MCF 10A (cell line): ENCODE data around the gene MAGEA9B. TPM values are rescaled to one million over a fixed set of nuclear protein-coding genes. Genes with fewer than 3 reads are reported as not detected.
"Not testable (repeated sequence)": the region's sequence is repeated elsewhere in the genome, so short reads cannot be mapped to it uniquely, and the experiment has no call there.

Source experiments
- BruUV-seq: library from RNA; stranded (reverse); fragments of 400-500 nt; replicated peaks from 2 replicates; lab custom pipeline; 2021; lab: Mats Ljungman, UMichigan
- CTCF ChIA-PET: fragments of 300-600 bp; sonication (Branson Sonifier 250); formaldehyde crosslinking; extraction: SDS; loops from one replicate; lab custom pipeline; 2021; ENCODE audit warnings: antibody characterized with exemption, inconsistent platforms; lab: Yijun Ruan, JAX
- POLR2A ChIA-PET: fragments of 300-600, 350-650 bp; sonication (Branson Sonifier 250); formaldehyde crosslinking; extraction: SDS; loops from one replicate; lab custom pipeline; 2020; ENCODE audit warnings: antibody characterized with exemption, inconsistent platforms; lab: Yijun Ruan, JAX
- DNase-seq: peaks from one replicate; pipeline ENCODE4 v3.0.0-alpha.2; 2018; ENCODE audit not compliant: unreplicated experiment
- H3K27ac Mint-ChIP-seq: one replicate; pipeline ENCODE4 v1.8.0; 2022; ENCODE audit warnings: mild to moderate bottlenecking, low read depth, mixed read lengths; ENCODE audit not compliant: unreplicated experiment
- H3K27me3 Mint-ChIP-seq: one replicate; pipeline ENCODE4 v1.8.0; 2022; ENCODE audit warnings: mixed read lengths; ENCODE audit not compliant: insufficient read depth, unreplicated experiment
- H3K36me3 Mint-ChIP-seq: one replicate; pipeline ENCODE4 v1.8.0; 2022; ENCODE audit warnings: mild to moderate bottlenecking, moderate library complexity, mixed read lengths; ENCODE audit not compliant: insufficient read depth, unreplicated experiment
- H3K4me1 Mint-ChIP-seq: one replicate; pipeline ENCODE4 v1.8.0; 2022; ENCODE audit warnings: mixed read lengths; ENCODE audit not compliant: insufficient read depth, unreplicated experiment
- H3K4me3 Mint-ChIP-seq: one replicate; pipeline ENCODE4 v1.8.0; 2022; ENCODE audit warnings: mild to moderate bottlenecking, moderate library complexity, mixed read lengths; ENCODE audit not compliant: unreplicated experiment
- H3K9me3 Mint-ChIP-seq: one replicate; pipeline ENCODE4 v1.8.0; 2022; ENCODE audit warnings: mixed read lengths; ENCODE audit not compliant: unreplicated experiment
- intact Hi-C: fragments of 100-400 bp; cut with micrococcal nuclease; formaldehyde crosslinking; loops from 2 replicates; pipeline ENCODE4 v1.14.1; 2022
- total RNA-seq: library from RNA; stranded (reverse); gene quantifications from 2 replicates; pipeline ENCODE4 v1.2.3, GENCODE V29; 2022
- TF ChIP-seq, protein P1 (sequence below): fragments of 200-600 bp; IDR thresholded peaks from one replicate; pipeline ENCODE4 v1.8.0; 2022; ENCODE audit warnings: antibody characterized with exemption, mild to moderate bottlenecking; ENCODE audit not compliant: unreplicated experiment

The MAGEA9B gene
- total RNA-seq, 1 experiment from 2014 or later = not detected

DNA sequence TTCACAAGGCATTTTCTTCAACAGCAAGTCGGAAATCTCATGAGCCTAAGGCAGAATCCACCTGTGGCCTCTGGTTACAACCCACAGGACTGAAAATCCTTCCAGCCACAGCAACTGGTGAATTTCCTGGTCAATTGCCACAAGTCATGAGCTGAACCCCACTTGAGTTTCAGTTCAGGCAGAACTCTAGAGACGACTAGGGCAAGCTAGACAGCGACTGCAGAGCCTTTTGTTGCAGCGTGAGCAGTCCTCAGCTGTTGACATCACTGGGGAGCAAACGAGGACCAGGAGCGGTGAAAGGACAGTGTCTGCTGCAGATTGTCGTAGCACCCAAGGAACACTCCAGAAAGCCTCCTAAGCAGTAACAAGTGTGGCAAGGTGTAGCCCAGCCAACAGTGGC is 8.7 kb upstream of the MAGEA9B start:
- BruUV-seq, POLR2A ChIA-PET, H3K4me1 Mint-ChIP-seq, H3K27ac Mint-ChIP-seq, H3K9me3 Mint-ChIP-seq, DNase-seq, CTCF ChIA-PET, intact Hi-C loops, H3K36me3 Mint-ChIP-seq, H3K4me3 Mint-ChIP-seq, H3K27me3 Mint-ChIP-seq: not testable (repeated sequence)

DNA sequence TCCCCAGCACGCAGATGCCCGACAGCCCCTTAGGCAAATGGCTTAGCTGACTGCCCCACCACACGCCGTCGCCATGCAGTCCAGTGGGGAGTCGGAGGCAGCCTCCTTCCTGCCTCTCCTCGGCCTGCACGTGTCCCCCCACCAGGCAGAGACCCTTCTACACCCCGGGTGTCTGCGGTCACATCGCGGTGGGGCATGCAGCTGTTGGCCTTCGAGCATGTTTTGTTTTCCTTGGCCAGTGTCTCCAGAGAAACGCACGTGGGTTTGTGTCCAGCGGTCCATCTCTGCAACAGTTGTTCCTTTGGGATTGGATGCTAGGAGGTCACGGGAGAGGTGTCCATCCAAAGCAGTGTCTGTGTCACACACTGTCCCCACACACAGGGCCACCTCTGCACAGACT is 8.0 kb upstream of the MAGEA9B start, which contains the start of gene HSFX2:
Gene HSFX2 (minus strand): TSS at position 101 of the 400 bp plus-strand sequence. CDS start 614 bp downstream, outside the sequence.
- POLR2A ChIA-PET, H3K9me3 Mint-ChIP-seq, H3K27ac Mint-ChIP-seq: not testable (repeated sequence)

DNA sequence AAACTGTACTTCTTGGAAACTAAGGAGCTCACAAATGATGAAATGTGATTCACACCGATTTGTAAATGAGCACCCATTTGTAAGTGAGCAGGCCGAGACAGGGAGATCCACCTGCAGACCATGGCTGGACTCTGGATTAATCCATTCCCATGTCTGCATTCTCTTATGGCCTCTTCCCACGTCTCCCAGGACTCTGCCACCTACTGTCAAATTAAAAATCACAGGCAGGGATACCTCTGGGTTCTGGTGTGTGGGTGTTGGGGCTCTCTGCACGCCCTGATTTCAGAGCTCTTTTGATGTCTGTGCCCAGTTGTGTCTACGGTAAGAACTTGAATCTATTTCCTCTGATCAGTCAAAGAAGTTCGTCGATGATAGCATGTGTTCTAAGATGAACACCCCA is 3.7 kb upstream of the MAGEA9B start:
- POLR2A ChIA-PET, H3K4me3 Mint-ChIP-seq, H3K9me3 Mint-ChIP-seq, H3K36me3 Mint-ChIP-seq, H3K27ac Mint-ChIP-seq, H3K4me1 Mint-ChIP-seq, DNase-seq, H3K27me3 Mint-ChIP-seq, BruUV-seq, intact Hi-C loops, CTCF ChIA-PET: not testable (repeated sequence)

More for the DNA sequence above, 8.0 kb upstream of the MAGEA9B start, which contains the start of gene HSFX2:
- H3K36me3 Mint-ChIP-seq, H3K27me3 Mint-ChIP-seq, H3K4me1 Mint-ChIP-seq, intact Hi-C loops, H3K4me3 Mint-ChIP-seq, DNase-seq, CTCF ChIA-PET, BruUV-seq: not testable (repeated sequence)

DNA sequence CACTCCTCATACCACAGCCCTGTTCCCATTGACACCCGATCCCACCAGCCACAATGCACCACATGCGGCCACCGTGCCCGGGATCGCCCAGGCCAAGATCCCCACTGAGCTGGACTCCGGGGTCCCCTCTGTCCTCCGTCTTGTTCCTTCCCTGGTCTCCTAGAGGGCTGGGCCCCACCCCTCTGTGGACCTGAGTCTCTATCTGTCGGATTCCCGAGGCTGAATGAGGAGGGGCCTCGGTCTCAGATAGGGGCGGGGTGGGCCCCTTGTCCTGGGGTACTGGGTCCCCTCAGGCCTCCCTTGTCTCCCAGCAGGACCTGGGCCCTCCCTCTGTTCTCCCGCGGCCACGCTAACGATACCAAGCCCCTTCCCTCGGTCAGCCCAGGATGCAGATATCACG is 1.6 kb downstream of the MAGEA9B start:
- BruUV-seq, H3K27ac Mint-ChIP-seq, POLR2A ChIA-PET, intact Hi-C loops, CTCF ChIA-PET, DNase-seq, H3K27me3 Mint-ChIP-seq, H3K36me3 Mint-ChIP-seq, H3K4me1 Mint-ChIP-seq, H3K4me3 Mint-ChIP-seq, H3K9me3 Mint-ChIP-seq: not testable (repeated sequence)

DNA sequence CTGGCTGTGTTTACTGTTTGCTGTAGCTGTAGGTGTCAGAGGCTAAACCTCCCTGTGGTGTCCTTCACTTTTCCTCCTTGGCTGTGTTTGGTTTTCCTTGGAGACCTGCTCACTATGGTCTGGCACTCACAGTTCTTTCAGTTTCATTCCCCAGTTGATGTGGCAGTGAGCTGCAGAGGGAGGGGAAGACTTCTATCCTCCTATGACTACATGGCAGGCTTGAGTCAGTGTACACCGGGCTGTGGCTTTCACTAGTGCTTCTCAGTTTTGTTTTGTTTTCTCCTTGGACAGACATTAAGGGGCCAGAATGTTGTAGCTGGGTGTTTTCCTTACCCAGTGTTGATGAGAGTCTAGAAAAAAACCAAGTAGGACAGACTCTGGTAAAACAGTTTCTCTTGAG is 13.8 kb downstream of the MAGEA9B start:
- CTCF ChIA-PET, H3K4me3 Mint-ChIP-seq, H3K9me3 Mint-ChIP-seq, POLR2A ChIA-PET, H3K27me3 Mint-ChIP-seq, DNase-seq, BruUV-seq, H3K4me1 Mint-ChIP-seq, H3K36me3 Mint-ChIP-seq, intact Hi-C loops, H3K27ac Mint-ChIP-seq: not testable (repeated sequence)

DNA sequence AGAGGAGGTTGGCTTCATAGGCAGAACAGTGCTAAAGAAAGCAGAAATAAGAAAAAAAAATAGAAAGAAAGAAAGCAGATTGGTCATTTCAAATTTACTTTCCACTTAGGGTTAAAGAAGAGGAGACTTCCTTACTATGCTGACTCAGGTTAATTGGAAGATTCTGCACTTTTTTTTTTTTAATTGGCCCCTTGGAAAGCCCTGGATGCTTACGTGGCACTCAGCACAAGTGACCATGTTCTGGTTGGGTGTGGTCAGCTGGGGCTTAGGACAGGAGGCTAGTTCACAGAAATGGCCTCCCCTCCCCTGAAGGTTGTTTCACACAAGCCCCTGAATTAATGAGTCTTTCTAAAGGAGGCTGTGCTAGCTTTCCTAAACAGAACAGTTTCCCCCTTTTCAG is 14.5 kb downstream of the MAGEA9B start:
- H3K4me3 Mint-ChIP-seq = no peak overlapping the region
- no peaks in the 10 kb centered on the region for H3K9me3 Mint-ChIP-seq
- no peaks in the 10 kb centered on the region for H3K36me3 Mint-ChIP-seq
- no TSS peak for BruUV-seq
- intact Hi-C loops = no loop called here
- H3K27ac Mint-ChIP-seq = no peak overlapping the region
- POLR2A ChIA-PET = no interaction called here
- no peaks in the 10 kb centered on the region for H3K27me3 Mint-ChIP-seq
- TF ChIP-seq, protein P1, sequence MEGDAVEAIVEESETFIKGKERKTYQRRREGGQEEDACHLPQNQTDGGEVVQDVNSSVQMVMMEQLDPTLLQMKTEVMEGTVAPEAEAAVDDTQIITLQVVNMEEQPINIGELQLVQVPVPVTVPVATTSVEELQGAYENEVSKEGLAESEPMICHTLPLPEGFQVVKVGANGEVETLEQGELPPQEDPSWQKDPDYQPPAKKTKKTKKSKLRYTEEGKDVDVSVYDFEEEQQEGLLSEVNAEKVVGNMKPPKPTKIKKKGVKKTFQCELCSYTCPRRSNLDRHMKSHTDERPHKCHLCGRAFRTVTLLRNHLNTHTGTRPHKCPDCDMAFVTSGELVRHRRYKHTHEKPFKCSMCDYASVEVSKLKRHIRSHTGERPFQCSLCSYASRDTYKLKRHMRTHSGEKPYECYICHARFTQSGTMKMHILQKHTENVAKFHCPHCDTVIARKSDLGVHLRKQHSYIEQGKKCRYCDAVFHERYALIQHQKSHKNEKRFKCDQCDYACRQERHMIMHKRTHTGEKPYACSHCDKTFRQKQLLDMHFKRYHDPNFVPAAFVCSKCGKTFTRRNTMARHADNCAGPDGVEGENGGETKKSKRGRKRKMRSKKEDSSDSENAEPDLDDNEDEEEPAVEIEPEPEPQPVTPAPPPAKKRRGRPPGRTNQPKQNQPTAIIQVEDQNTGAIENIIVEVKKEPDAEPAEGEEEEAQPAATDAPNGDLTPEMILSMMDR = no peak
- CTCF ChIA-PET = interaction anchor here (0.8 kb wide), 1 partner anchor 45 kb away, joined by 3 read pairs; no protein-coding TSS in a partner anchor
- DNase-seq = no peak
- no peaks in the 10 kb centered on the region for H3K4me1 Mint-ChIP-seq
